C4-2B (cell line): ENCODE measurements around the gene THAP11.

Experiments used
- H3K27ac ChIP-seq: fragments of 450-650 bp; 2 replicates; pipeline ENCODE4 v1.5.1; 2017
- CTCF ChIP-seq: fragments of 450-650 bp; conservative IDR thresholded peaks from 2 replicates; pipeline ENCODE4 v1.5.1; 2017; ENCODE audit warnings: mild to moderate bottlenecking
- ZFX ChIP-seq: fragments of 450-650 bp; IDR thresholded peaks from 2 replicates; pipeline ENCODE4 v1.6.1; 2017

Gene THAP11

GRCh38 chr16:67837811-67838210 lies 4.3 kb upstream of the THAP11 start:
- no peak overlapping the region for H3K27ac ChIP-seq
- TF ChIP-seq ZFX: no peak
- no peak for TF ChIP-seq CTCF

GRCh38 chr16:67841198-67841815 lies 813 bp upstream of the THAP11 start:
- TF ChIP-seq ZFX (no peak), CTCF (no peak)
- H3K27ac ChIP-seq: peak overlapping the region; percentile 98

GRCh38 chr16:67842509-67843342 lies 606 bp downstream of the THAP11 start:
- peak; percentile 78 for TF ChIP-seq ZFX
- no peak; the same call in 1 of the 2 replicates for TF ChIP-seq CTCF
- H3K27ac ChIP-seq: peak overlapping the region; percentile 98

- H3K27ac ChIP-seq: peak overlapping the region; percentile 98
Observed at GRCh38 chr16:67843343-67843765, 1.2 kb downstream of the THAP11 start.

GRCh38 chr16:67844497-67844896 lies 2.4 kb downstream of the THAP11 start:
- TF ChIP-seq CTCF (no peak), ZFX (no peak)
- H3K27ac ChIP-seq: no peak overlapping the region

More at GRCh38 chr16:67843343-67843765, 1.2 kb downstream of the THAP11 start:
- TF ChIP-seq CTCF (no peak; the same call in 1 of the 2 replicates), ZFX (no peak)

- TF ChIP-seq CTCF: no peak
- no peak for TF ChIP-seq ZFX
- H3K27ac ChIP-seq: peak overlapping the region; percentile 95
Observed at GRCh38 chr16:67845291-67846062, 3.4 kb downstream of the THAP11 start.

GRCh38 chr16:67846063-67846319 lies 3.9 kb downstream of the THAP11 start:
- H3K27ac ChIP-seq: peak overlapping the region; percentile 95
- no peak for TF ChIP-seq CTCF
- TF ChIP-seq ZFX: no peak
